Activated gamma-delta T cell treated with Interleukin-2 at 50 U/mL for 16 hours (primary cell): ENCODE measurements around the gene PGA5.

ENCODE experiments used
- DNase-seq: peaks from one replicate; pipeline ENCODE4 v3.0.0-alpha.2; 2020

The PGA5 gene

GRCh38 chr11:61297746-61298145 is 56.8 kb downstream of the PGA5 start:
- no peak for DNase-seq

- no peak for DNase-seq
These were observed 57.8 kb downstream of the PGA5 start for GRCh38 chr11:61298663-61299244.
